ENCODE results near the gene CEP120. TPM values are rescaled to one million over a fixed set of nuclear protein-coding genes. Genes with fewer than 3 reads are reported as not detected.

Gene CEP120
- total and polyA plus RNA-seq, 12 donors: 4.2 to 36.8 (median 19.1) TPM

DNA sequence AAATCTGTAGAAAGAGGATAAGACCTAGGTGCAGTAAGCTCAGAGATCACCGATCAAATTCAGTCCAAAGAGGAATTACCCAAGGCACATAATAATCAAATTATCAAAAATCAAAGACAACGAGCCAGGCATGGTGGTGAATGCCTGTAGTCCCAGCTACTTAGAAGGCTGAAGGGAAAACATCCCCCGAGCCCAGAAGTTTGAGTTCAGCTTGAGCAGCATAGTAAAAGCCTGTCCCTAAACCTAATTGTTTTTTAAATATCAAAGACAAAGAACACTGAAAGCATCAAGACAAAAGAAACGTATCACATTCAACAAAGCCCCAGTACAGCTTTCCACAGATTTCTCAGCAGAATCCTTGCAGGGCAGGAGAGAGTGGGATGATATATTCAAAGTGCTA is 122.9 kb downstream of the CEP120 start:
- DNase-seq: no peak
- H3K4me1 ChIP-seq (replicated peaks in 1 of 2): no peaks in the 10 kb centered on the region
- WGBS, 4 donors: 78 to 85% (median 81%) methylated on average over 4 of the region's 4 CpGs
- TF ChIP-seq, protein P1, sequence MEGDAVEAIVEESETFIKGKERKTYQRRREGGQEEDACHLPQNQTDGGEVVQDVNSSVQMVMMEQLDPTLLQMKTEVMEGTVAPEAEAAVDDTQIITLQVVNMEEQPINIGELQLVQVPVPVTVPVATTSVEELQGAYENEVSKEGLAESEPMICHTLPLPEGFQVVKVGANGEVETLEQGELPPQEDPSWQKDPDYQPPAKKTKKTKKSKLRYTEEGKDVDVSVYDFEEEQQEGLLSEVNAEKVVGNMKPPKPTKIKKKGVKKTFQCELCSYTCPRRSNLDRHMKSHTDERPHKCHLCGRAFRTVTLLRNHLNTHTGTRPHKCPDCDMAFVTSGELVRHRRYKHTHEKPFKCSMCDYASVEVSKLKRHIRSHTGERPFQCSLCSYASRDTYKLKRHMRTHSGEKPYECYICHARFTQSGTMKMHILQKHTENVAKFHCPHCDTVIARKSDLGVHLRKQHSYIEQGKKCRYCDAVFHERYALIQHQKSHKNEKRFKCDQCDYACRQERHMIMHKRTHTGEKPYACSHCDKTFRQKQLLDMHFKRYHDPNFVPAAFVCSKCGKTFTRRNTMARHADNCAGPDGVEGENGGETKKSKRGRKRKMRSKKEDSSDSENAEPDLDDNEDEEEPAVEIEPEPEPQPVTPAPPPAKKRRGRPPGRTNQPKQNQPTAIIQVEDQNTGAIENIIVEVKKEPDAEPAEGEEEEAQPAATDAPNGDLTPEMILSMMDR (IDR thresholded peaks at IDR 0.05): no peak
- no peak for TF ChIP-seq POLR2A (IDR thresholded peaks at IDR 0.05)
- no peaks in the 10 kb centered on the region for H3K27me3 ChIP-seq
- intact Hi-C loops (cut with DNase I): no loop called here
- H3K36me3 ChIP-seq (replicated peaks in 1 of 2): no peaks in the 10 kb centered on the region
- no peak overlapping the region for H3K27ac ChIP-seq
- H3K9me3 ChIP-seq (replicated peaks in 1 of 3): no peaks in the 10 kb centered on the region
- H3K4me3 ChIP-seq: no peak overlapping the region

DNA sequence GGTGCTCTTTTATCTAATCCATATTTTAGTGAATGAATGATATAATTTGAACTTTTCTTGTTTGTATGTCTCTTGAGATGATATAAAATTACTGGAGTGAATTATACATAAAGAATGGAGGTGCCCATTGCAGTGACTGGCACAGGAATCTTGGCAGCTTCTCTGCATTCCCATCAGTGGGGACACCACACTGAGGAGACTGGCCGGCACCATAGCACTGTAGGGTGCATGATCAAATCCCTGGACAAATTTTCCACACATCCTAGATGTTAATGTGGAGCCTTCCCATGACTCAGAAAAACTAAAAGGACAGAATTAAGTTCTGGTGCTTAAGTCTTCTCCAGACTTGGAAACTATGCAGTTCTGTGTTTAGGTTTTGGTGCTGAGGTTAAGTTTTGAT is 124.1 kb downstream of the CEP120 start:
- TF ChIP-seq, protein P1 (IDR thresholded peaks at IDR 0.05): no peak
- no peak for TF ChIP-seq POLR2A (IDR thresholded peaks at IDR 0.05)
- no peak overlapping the region for H3K27ac ChIP-seq
- intact Hi-C loops (cut with DNase I): no loop called here
- no peaks in the 10 kb centered on the region for H3K4me1 ChIP-seq (replicated peaks in 1 of 2)
- 82 to 97% (median 86%) methylated on average over 1 of the region's 1 CpG for WGBS, 4 donors
- DNase-seq: no peak
- H3K9me3 ChIP-seq (replicated peaks in 1 of 3): no peaks in the 10 kb centered on the region
- H3K36me3 ChIP-seq (replicated peaks in 1 of 2): no peaks in the 10 kb centered on the region
- no peaks in the 10 kb centered on the region for H3K27me3 ChIP-seq
- no peak overlapping the region for H3K4me3 ChIP-seq

DNA sequence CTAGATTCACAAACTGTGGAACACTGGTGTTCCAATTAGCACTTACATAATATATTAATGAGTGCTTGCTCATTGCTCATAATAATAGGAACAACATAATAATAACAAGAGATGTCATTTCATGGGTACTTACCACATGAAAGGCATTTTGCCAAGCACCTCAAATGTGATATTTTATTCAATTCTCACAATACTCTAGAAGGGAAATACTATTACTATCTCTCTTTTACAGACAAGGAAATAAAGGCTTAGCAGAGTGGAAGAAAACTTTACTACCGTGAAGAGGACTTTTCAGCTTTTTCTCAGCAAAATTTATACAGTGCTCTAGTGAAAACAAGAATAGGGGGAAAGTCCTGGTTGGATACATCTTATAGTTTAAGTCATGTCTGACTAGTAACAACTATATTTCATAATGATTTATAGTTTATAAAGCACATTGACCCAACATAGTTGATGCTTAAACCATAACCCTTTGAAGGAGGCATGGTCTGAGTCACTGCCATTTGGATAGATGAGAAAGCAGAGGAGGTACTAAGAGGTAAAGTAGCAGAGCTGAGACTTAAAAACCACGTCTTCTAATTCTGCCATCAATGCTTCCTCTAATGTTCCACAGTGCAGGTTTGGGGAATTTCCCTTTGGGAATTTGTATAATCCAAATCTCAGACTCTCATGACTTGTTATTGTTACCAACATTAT is 124.7 kb downstream of the CEP120 start:
- Histone ChIP-seq H3K4me1 (replicated peaks in 1 of 2) (no peaks in the 10 kb centered on the region), H3K27ac (no peak overlapping the region), H3K9me3 (replicated peaks in 1 of 3) (no peaks in the 10 kb centered on the region), H3K36me3 (replicated peaks in 1 of 2) (no peaks in the 10 kb centered on the region), H3K4me3 (no peak overlapping the region), H3K27me3 (no peaks in the 10 kb centered on the region)
- TF ChIP-seq, protein P1 (IDR thresholded peaks at IDR 0.05): no peak
- TF ChIP-seq POLR2A (IDR thresholded peaks at IDR 0.05): no peak
- 68 to 74% (median 73%) methylated on average over 2 of the region's 2 CpGs for WGBS, 4 donors
- intact Hi-C loops (cut with DNase I): no loop called here
- DNase-seq: no peak

DNA sequence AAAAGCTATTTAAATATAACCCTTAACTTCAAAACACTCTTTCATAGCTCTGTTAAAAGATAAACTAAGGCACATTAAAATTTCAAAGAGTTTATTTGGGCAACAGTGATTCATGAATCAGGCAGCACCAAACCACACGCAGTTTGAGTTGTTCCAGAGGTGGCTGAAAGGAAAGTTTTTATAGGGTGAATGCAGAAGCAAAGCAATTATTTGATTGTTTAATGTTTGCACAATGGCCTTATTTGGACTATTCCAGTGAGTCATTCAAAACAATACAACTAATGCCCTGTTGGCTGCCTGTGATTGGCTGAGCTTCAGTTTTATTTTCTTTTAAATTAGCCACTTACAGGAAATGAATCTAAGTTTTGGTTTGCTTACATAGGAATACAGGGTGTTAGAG is 125.3 kb downstream of the CEP120 start:
- no peak for DNase-seq
- 70 to 79% (median 72%) methylated on average over 1 of the region's 1 CpG for WGBS, 4 donors
- Histone ChIP-seq H3K4me1 (replicated peaks in 1 of 2) (no peaks in the 10 kb centered on the region), H3K4me3 (no peak overlapping the region), H3K27me3 (no peaks in the 10 kb centered on the region), H3K27ac (no peak overlapping the region), H3K36me3 (replicated peaks in 1 of 2) (no peaks in the 10 kb centered on the region), H3K9me3 (replicated peaks in 1 of 3) (no peaks in the 10 kb centered on the region)
- intact Hi-C loops (cut with DNase I): no loop called here
- TF ChIP-seq, protein P1 (IDR thresholded peaks at IDR 0.05): no peak
- no peak for TF ChIP-seq POLR2A (IDR thresholded peaks at IDR 0.05)

Measured in adrenal gland (tissue), 12 donors.